GM10266 (cell line): ENCODE measurements around the gene ST6GALNAC3.

ENCODE experiments used
- DNase-seq: peaks from one replicate; pipeline ENCODE4 v3.0.0; 2012; ENCODE audit errors: extremely low spot score
- CTCF ChIP-seq: IDR thresholded peaks from 2 replicates; pipeline ENCODE4 v1.5.1; 2012; ENCODE audit warnings: mild to moderate bottlenecking, low read depth; ENCODE audit not compliant: control insufficient read depth, insufficient read depth; ENCODE audit errors: missing control alignments

The ST6GALNAC3 gene

GRCh38 chr1:76084029-76084627, 9.6 kb downstream of the ST6GALNAC3 start:
- no peak for DNase-seq
- no peak for TF ChIP-seq CTCF

GRCh38 chr1:76084685-76085084, 10.1 kb downstream of the ST6GALNAC3 start:
- no peak for DNase-seq
- no peak for TF ChIP-seq CTCF

- no peak for DNase-seq
- no peak for TF ChIP-seq CTCF
Observed at GRCh38 chr1:76086109-76086508, 11.6 kb downstream of the ST6GALNAC3 start.

- no peak for DNase-seq
- no peak for TF ChIP-seq CTCF
Observed at GRCh38 chr1:76086597-76086996, 12.1 kb downstream of the ST6GALNAC3 start.

GRCh38 chr1:76090283-76091203, 16.0 kb downstream of the ST6GALNAC3 start:
- DNase-seq, result no peak
- TF ChIP-seq CTCF, result no peak

- DNase-seq, result no peak
- no peak for TF ChIP-seq CTCF
Observed at GRCh38 chr1:76092812-76093211, 18.3 kb downstream of the ST6GALNAC3 start.
